Hepatocyte (in vitro differentiated cells): ENCODE results near the gene PGPEP1. TPM values are rescaled to one million over a fixed set of nuclear protein-coding genes. Genes with fewer than 3 reads are reported as not detected.

Source experiments
- DNase-seq: peaks from one replicate; pipeline ENCODE4 v3.0.0-alpha.2; 2016; ENCODE audit warnings: low spot score
- H2AFZ ChIP-seq: fragments of 200-600 bp; sonication (generic); 2 replicates; pipeline ENCODE4 v1.6.0; 2016; ENCODE audit warnings: antibody characterized with exemption, mild to moderate bottlenecking
- H3K27ac ChIP-seq: fragments of 200-600 bp; sonication (generic); 2 replicates; pipeline ENCODE4 v1.5.1; 2016; ENCODE audit warnings: mild to moderate bottlenecking
- H3K27me3 ChIP-seq: fragments of 200-600 bp; sonication (generic); 2 replicates; pipeline ENCODE4 v1.6.1; 2016
- H3K36me3 ChIP-seq: fragments of 200-600 bp; sonication (generic); replicated peaks from 2 replicates; pipeline ENCODE4 v1.5.1; 2016; ENCODE audit warnings: low read depth; ENCODE audit not compliant: insufficient read depth
- H3K4me1 ChIP-seq: fragments of 200-600 bp; sonication (generic); 2 replicates; pipeline ENCODE4 v1.5.1; 2016; ENCODE audit warnings: mild to moderate bottlenecking, moderate library complexity; ENCODE audit not compliant: insufficient read depth
- H3K4me2 ChIP-seq: fragments of 200-600 bp; sonication (generic); 2 replicates; pipeline ENCODE4 v1.6.0; 2016
- H3K4me3 ChIP-seq: fragments of 200-600 bp; sonication (generic); 2 replicates; pipeline ENCODE4 v1.5.1; 2016; ENCODE audit warnings: mild to moderate bottlenecking
- H3K79me2 ChIP-seq: fragments of 200-600 bp; sonication (generic); 2 replicates; pipeline ENCODE4 v1.6.0; 2017; ENCODE audit warnings: mild to moderate bottlenecking
- H3K9me2 ChIP-seq: fragments of 200-600 bp; sonication (generic); replicated peaks from 2 replicates; pipeline ENCODE4 v1.6.0; 2017; ENCODE audit warnings: mild to moderate bottlenecking; ENCODE audit not compliant: insufficient read depth
- H3K9me3 ChIP-seq: fragments of 200-600 bp; sonication (generic); 2 replicates; pipeline ENCODE4 v1.5.1; 2016; ENCODE audit warnings: low read depth, mild to moderate bottlenecking
- H4K20me1 ChIP-seq: fragments of 200-600 bp; sonication (generic); 2 replicates; pipeline ENCODE4 v1.6.0; 2016; ENCODE audit warnings: mild to moderate bottlenecking; ENCODE audit not compliant: insufficient read depth, poor library complexity, severe bottlenecking
- CTCF ChIP-seq: fragments of 200-600 bp; sonication (generic); IDR thresholded peaks from 2 replicates; pipeline ENCODE4 v1.5.1; 2016; ENCODE audit warnings: antibody characterized with exemption, mild to moderate bottlenecking; ENCODE audit not compliant: poor library complexity
- EZH2 ChIP-seq: fragments of 200-600 bp; sonication (generic); IDR thresholded peaks from 2 replicates; pipeline ENCODE4 v1.6.1; 2016; ENCODE audit warnings: antibody characterized with exemption, mild to moderate bottlenecking, borderline replicate concordance
- EZH2phosphoT487 ChIP-seq: fragments of 200-600 bp; sonication (generic); IDR thresholded peaks from one replicate; pipeline ENCODE4 v1.6.1; 2018; ENCODE audit warnings: antibody characterized with exemption, mild to moderate bottlenecking, low read depth, moderate library complexity; ENCODE audit not compliant: unreplicated experiment, severe bottlenecking
- WGBS: methylation state at CpG from one replicate; pipeline ENCODE4 v1.1.6; 2016; ENCODE audit warnings: low lambda C conversion rate; ENCODE audit errors: missing lambda C conversion rate; 5-methylcytosine and 5-hydroxymethylcytosine counted together
- polyA plus RNA-seq: library from polyadenylated mRNA; unstranded; fragments of >200 nt; fragmentation: Nextera tagmentation; extraction: Ambion mirVana; gene quantifications from 2 replicates; pipeline ENCODE4 v1.2.1, GENCODE V29; 2016
- total RNA-seq: library from RNA; depleted of rRNA; stranded (reverse); fragments of >200 nt; gene quantifications from 2 replicates; pipeline ENCODE4 v1.2.3, GENCODE V29; 2014

Gene PGPEP1
- total and polyA plus RNA-seq, 2 experiments from 2014 or later = 26.8 to 36.1 TPM

- no peaks in the 10 kb centered on the region for H3K9me2 ChIP-seq
- H2AFZ ChIP-seq = no peak overlapping the region
- H4K20me1 ChIP-seq = no peaks in the 10 kb centered on the region
- H3K9me3 ChIP-seq = no peaks in the 10 kb centered on the region
- no peaks in the 10 kb centered on the region for H3K36me3 ChIP-seq
- WGBS = 91% methylated on average over 13 of the region's 13 CpGs
- H3K4me1 ChIP-seq = peaks cover 15% of the 10 kb centered on the region
- H3K27me3 ChIP-seq = no peaks in the 10 kb centered on the region
- no peak for DNase-seq
- peak overlapping the region; percentile 81 for H3K4me2 ChIP-seq
- no peak for TF ChIP-seq EZH2
- no peak for TF ChIP-seq CTCF
- TF ChIP-seq EZH2phosphoT487 = no peak
- no peak overlapping the region for H3K27ac ChIP-seq
- H3K4me3 ChIP-seq = no peak overlapping the region
- H3K79me2 ChIP-seq = peaks cover 18% of the 10 kb centered on the region
These were observed 48.7 kb downstream of the PGPEP1 start for GRCh38 chr19:18388960-18389725.

- Histone ChIP-seq H2AFZ (no peak overlapping the region), H4K20me1 (no peaks in the 10 kb centered on the region), H3K27ac (no peak overlapping the region), H3K4me3 (no peak overlapping the region), H3K4me2 (no peak overlapping the region), H3K9me2 (no peaks in the 10 kb centered on the region), H3K4me1 (peaks cover 15% of the 10 kb centered on the region), H3K79me2 (peaks cover 18% of the 10 kb centered on the region), H3K36me3 (no peaks in the 10 kb centered on the region), H3K9me3 (no peaks in the 10 kb centered on the region), H3K27me3 (no peaks in the 10 kb centered on the region)
- TF ChIP-seq EZH2 (no peak), EZH2phosphoT487 (no peak), CTCF (no peak)
- DNase-seq = no peak
These were observed 49.3 kb downstream of the PGPEP1 start for GRCh38 chr19:18389726-18390064.

- H3K4me2 ChIP-seq = no peak overlapping the region
- WGBS = 90% methylated on average over 6 of the region's 6 CpGs
- no peaks in the 10 kb centered on the region for H3K27me3 ChIP-seq
- no peak for TF ChIP-seq EZH2
- TF ChIP-seq CTCF = no peak
- TF ChIP-seq EZH2phosphoT487 = no peak
- H2AFZ ChIP-seq = no peak overlapping the region
- H3K4me1 ChIP-seq = peaks cover 11% of the 10 kb centered on the region
- no peaks in the 10 kb centered on the region for H3K36me3 ChIP-seq
- H3K9me3 ChIP-seq = no peaks in the 10 kb centered on the region
- H3K9me2 ChIP-seq = no peaks in the 10 kb centered on the region
- no peak overlapping the region for H3K27ac ChIP-seq
- no peaks in the 10 kb centered on the region for H4K20me1 ChIP-seq
- no peak for DNase-seq
- H3K79me2 ChIP-seq = peaks cover 18% of the 10 kb centered on the region
- H3K4me3 ChIP-seq = no peak overlapping the region
These were observed 49.9 kb downstream of the PGPEP1 start for GRCh38 chr19:18390065-18390907.
